Naive thymus-derived CD4-positive, alpha-beta T cell (primary cell): ENCODE results near the gene ABTB1. TPM values are rescaled to one million over a fixed set of nuclear protein-coding genes. Genes with fewer than 3 reads are reported as not detected.
"Not testable (repeated sequence)": the region's sequence is repeated elsewhere in the genome, so short reads cannot be mapped to it uniquely, and the experiment has no call there.

Source experiments
- ATAC-seq: fragments of 150-1000 bp; cut with Tn5 transposase; 2 replicates; pipeline ENCODE4 v1.10.0; 2021; ENCODE audit warnings: mild to moderate bottlenecking, moderate library complexity
- CTCF ChIA-PET: fragments of 350-600 bp; sonication (Branson Sonifier 250); formaldehyde crosslinking; loops from one replicate; lab custom pipeline; 2021; ENCODE audit warnings: antibody characterized with exemption; lab: Charles Lee
- POLR2A ChIA-PET: fragments of 350-600 bp; sonication (Branson Sonifier 250); formaldehyde crosslinking; loops from one replicate; lab custom pipeline; 2021; ENCODE audit warnings: antibody characterized with exemption, inconsistent platforms; lab: Charles Lee
- DNase-seq, 9 donors: peaks; one replicate each; pipeline versions ENCODE4 v3.0.0 to v3.0.0-alpha.2; 2020 to 2022; ENCODE audit warnings: mixed read lengths in 1 of 9
- H3K27ac ChIP-seq: one replicate; pipeline ENCODE4 v1.7.0; 2013; ENCODE audit warnings: mild to moderate bottlenecking, low read depth, low read length, moderate library complexity
- H3K27me3 ChIP-seq, 2 donors: one replicate each; pipeline ENCODE4 v1.7.0; 2013; ENCODE audit warnings: low read length in 2 of 2, mild to moderate bottlenecking in 2 of 2, moderate library complexity in 2 of 2; ENCODE audit not compliant: control insufficient read depth in 2 of 2, insufficient read depth in 2 of 2
- H3K36me3 ChIP-seq, 3 experiments: 1 replicate in 2 of 3; 2 replicates in 1 of 3; pipeline ENCODE4 v1.7.0; 2013; ENCODE audit warnings: low read length in 3 of 3, mild to moderate bottlenecking in 3 of 3, moderate library complexity in 1 of 3; ENCODE audit not compliant: insufficient read depth in 3 of 3, control insufficient read depth in 2 of 3
- H3K4me1 ChIP-seq, 2 donors: one replicate each; pipeline ENCODE4 v1.7.0; 2013; ENCODE audit warnings: low read length in 2 of 2, mild to moderate bottlenecking in 2 of 2, moderate library complexity in 1 of 2; ENCODE audit not compliant: control insufficient read depth in 2 of 2, insufficient read depth in 2 of 2
- H3K4me3 ChIP-seq: 2 replicates; pipeline ENCODE4 v1.7.0; 2013; ENCODE audit warnings: mild to moderate bottlenecking, low read length
- H3K9me3 ChIP-seq, 3 experiments: 1 replicate in 2 of 3; 2 replicates in 1 of 3; pipeline ENCODE4 v1.7.0; 2013; ENCODE audit warnings: low read length in 3 of 3; ENCODE audit not compliant: control insufficient read depth in 2 of 3
- H3K27ac Mint-ChIP-seq, 9 donors: one replicate each; pipeline ENCODE4 v1.8.0; 2020 to 2022; ENCODE audit warnings: mixed read lengths in 9 of 9, mild to moderate bottlenecking in 8 of 9, moderate library complexity in 5 of 9, inconsistent platforms in 2 of 9
- H3K27me3 Mint-ChIP-seq, 5 donors: one replicate each; pipeline ENCODE4 v1.8.0; 2021 to 2022; ENCODE audit warnings: mixed read lengths in 5 of 5, mild to moderate bottlenecking in 1 of 5
- H3K36me3 Mint-ChIP-seq, 5 donors: one replicate each; pipeline ENCODE4 v1.8.0; 2020 to 2022; ENCODE audit warnings: mixed read lengths in 5 of 5, mild to moderate bottlenecking in 3 of 5, inconsistent platforms in 1 of 5
- H3K4me1 Mint-ChIP-seq, 7 donors: one replicate each; pipeline ENCODE4 v1.8.0; 2020 to 2022; ENCODE audit warnings: mixed read lengths in 7 of 7, mild to moderate bottlenecking in 3 of 7, inconsistent platforms in 1 of 7
- H3K4me3 Mint-ChIP-seq, 10 donors: one replicate each; pipeline ENCODE4 v1.8.0; 2020 to 2022; ENCODE audit warnings: mild to moderate bottlenecking in 10 of 10, mixed read lengths in 10 of 10, moderate library complexity in 6 of 10, inconsistent platforms in 2 of 10
- H3K9me3 Mint-ChIP-seq, 11 donors: one replicate each; pipeline ENCODE4 v1.8.0; 2020 to 2022; ENCODE audit warnings: mixed read lengths in 11 of 11, mild to moderate bottlenecking in 4 of 11, inconsistent platforms in 1 of 11, moderate library complexity in 1 of 11
- intact Hi-C, 2 donors: fragments of 100-400 bp; cut with micrococcal nuclease; formaldehyde crosslinking; loops; one replicate each; pipeline ENCODE4 v1.15.1; 2023
- polyA plus RNA-seq, 2 donors: library from polyadenylated mRNA; unstranded; fragments of 300-500 nt; fragmentation: Illumina TruSeq; gene quantifications; one replicate each; pipeline ENCODE4 v1.2.3, GENCODE V29; 2021
- total RNA-seq, 6 experiments: library from RNA in 5 of 6; stranded (reverse) in 5 of 6; gene quantifications; 1 replicate in 5 of 6; 2 replicates in 1 of 6; pipeline ENCODE4 v1.2.3 and lab custom pipeline; 2021 to 2026

Gene ABTB1
- total and polyA plus RNA-seq, 7 experiments from 2014 or later = 26.7 to 182 (median 115) TPM

GRCh38 chr3:127654993-127655392, 17.8 kb upstream of the ABTB1 start:
- peaks cover 0 to 18% (median 0%) of the 10 kb centered on the region in 5 donors for H3K27me3 Mint-ChIP-seq
- H3K27ac Mint-ChIP-seq = not testable (repeated sequence)

GRCh38 chr3:127655641-127656040, 17.1 kb upstream of the ABTB1 start:
- CTCF ChIA-PET = interaction anchor here (1.3 kb wide), 1 partner anchor 39 kb away, joined by 4 read pairs; no protein-coding TSS in a partner anchor
- Histone ChIP-seq H3K27me3 (no peaks in the 10 kb centered on the region), H3K36me3 (no peaks in the 10 kb centered on the region), H3K4me1 (no peaks in the 10 kb centered on the region), H3K27ac (no peak overlapping the region), H3K4me3 (no peak overlapping the region), H3K9me3 (no peaks in the 10 kb centered on the region)
- Mint-ChIP-seq H3K9me3 (no peaks in the 10 kb centered on the region), H3K27me3 (peaks cover 0 to 18% (median 0%) of the 10 kb centered on the region in 5 donors), H3K4me3 (no peak overlapping the region), H3K36me3 (peaks cover 0 to 4% (median 0%) of the 10 kb centered on the region in 5 donors), H3K27ac (no peak overlapping the region), H3K4me1 (peaks cover 0 to 2% (median 0%) of the 10 kb centered on the region in 7 donors)
- intact Hi-C loops = no loop called here
- no peak for DNase-seq
- POLR2A ChIA-PET = no interaction called here
- no peak for ATAC-seq

More at GRCh38 chr3:127654993-127655392, 17.8 kb upstream of the ABTB1 start:
- H3K27ac ChIP-seq, H3K4me1 ChIP-seq, POLR2A ChIA-PET, DNase-seq, H3K4me3 Mint-ChIP-seq, H3K4me1 Mint-ChIP-seq, H3K9me3 Mint-ChIP-seq, H3K27me3 ChIP-seq, H3K4me3 ChIP-seq, H3K9me3 ChIP-seq, H3K36me3 ChIP-seq, H3K36me3 Mint-ChIP-seq, ATAC-seq: not testable (repeated sequence)
- intact Hi-C loops = loop anchor here in 1 of 2 donors (5.0 kb wide), 1 partner anchor 177 kb away; no protein-coding TSS in a partner anchor
- CTCF ChIA-PET = interaction anchor here (1.3 kb wide), 1 partner anchor 39 kb away, joined by 4 read pairs; no protein-coding TSS in a partner anchor

GRCh38 chr3:127656906-127657305, 15.8 kb upstream of the ABTB1 start:
- Histone ChIP-seq H3K36me3 (no peaks in the 10 kb centered on the region), H3K4me3 (no peak overlapping the region), H3K9me3 (no peaks in the 10 kb centered on the region), H3K4me1 (no peaks in the 10 kb centered on the region), H3K27ac (no peak overlapping the region), H3K27me3 (no peaks in the 10 kb centered on the region)
- no peaks in the 10 kb centered on the region for H3K9me3 Mint-ChIP-seq
- no peak overlapping the region for H3K4me3 Mint-ChIP-seq
- POLR2A ChIA-PET = no interaction called here
- H3K36me3 Mint-ChIP-seq = peaks cover 0 to 7% (median 0%) of the 10 kb centered on the region in 5 donors
- DNase-seq = no peak
- H3K27ac Mint-ChIP-seq = no peak overlapping the region
- peaks cover 0 to 2% (median 0%) of the 10 kb centered on the region in 7 donors for H3K4me1 Mint-ChIP-seq
- intact Hi-C loops = no loop called here
- no peak for ATAC-seq
- H3K27me3 Mint-ChIP-seq = peaks cover 0 to 18% (median 0%) of the 10 kb centered on the region in 5 donors
- CTCF ChIA-PET = interaction anchor here (0.7 kb wide), 1 partner anchor 56 kb away, joined by 3 read pairs; no protein-coding TSS in a partner anchor

- H3K9me3 Mint-ChIP-seq = no peaks in the 10 kb centered on the region
- no peaks in the 10 kb centered on the region for H3K4me1 ChIP-seq
- no peaks in the 10 kb centered on the region for H3K4me1 Mint-ChIP-seq
- intact Hi-C loops = no loop called here
- DNase-seq = no peak
- peaks cover 0 to 8% (median 0%) of the 10 kb centered on the region in 5 donors for H3K36me3 Mint-ChIP-seq
- H3K4me3 ChIP-seq = no peak overlapping the region
- H3K27me3 Mint-ChIP-seq = peaks cover 0 to 18% (median 0%) of the 10 kb centered on the region in 5 donors
- H3K27ac Mint-ChIP-seq = no peak overlapping the region
- H3K27ac ChIP-seq = no peak overlapping the region
- ATAC-seq = no peak
- H3K4me3 Mint-ChIP-seq = no peak overlapping the region
- no peaks in the 10 kb centered on the region for H3K36me3 ChIP-seq
- no peaks in the 10 kb centered on the region for H3K9me3 ChIP-seq
- ChIA-PET POLR2A (interaction anchor here (0.6 to 0.8 kb wide), 2 partner anchors 9 to 723 kb away, joined by 3 read pairs; no protein-coding TSS in a partner anchor), CTCF (no interaction called here)
- H3K27me3 ChIP-seq = no peaks in the 10 kb centered on the region
These were observed 14.5 kb upstream of the ABTB1 start for GRCh38 chr3:127658234-127658633.

GRCh38 chr3:127660621-127661251, 12.0 kb upstream of the ABTB1 start:
- peaks cover 0 to 13% (median 0%) of the 10 kb centered on the region in 5 donors for H3K36me3 Mint-ChIP-seq
- H3K9me3 Mint-ChIP-seq = no peaks in the 10 kb centered on the region
- H3K4me1 ChIP-seq = no peaks in the 10 kb centered on the region
- peak overlapping the region in 1 of 9 donors; percentile 7 for H3K27ac Mint-ChIP-seq
- ChIA-PET POLR2A (interaction anchor here (0.6 to 1.4 kb wide), 2 partner anchors 11 kb away, joined by 3 to 5 read pairs; no protein-coding TSS in a partner anchor), CTCF (no interaction called here)
- no peak overlapping the region for H3K4me3 Mint-ChIP-seq
- peaks cover 0 to 24% (median 0%) of the 10 kb centered on the region in 5 donors for H3K27me3 Mint-ChIP-seq
- no peak for ATAC-seq
- H3K4me3 ChIP-seq = no peak overlapping the region
- H3K4me1 Mint-ChIP-seq = no peaks in the 10 kb centered on the region
- no peaks in the 10 kb centered on the region for H3K36me3 ChIP-seq
- H3K27ac ChIP-seq = no peak overlapping the region
- intact Hi-C loops = no loop called here
- no peak for DNase-seq
- H3K9me3 ChIP-seq = no peaks in the 10 kb centered on the region
- no peaks in the 10 kb centered on the region for H3K27me3 ChIP-seq

GRCh38 chr3:127661600-127661999, 11.2 kb upstream of the ABTB1 start:
- H3K9me3 Mint-ChIP-seq = no peaks in the 10 kb centered on the region
- H3K36me3 ChIP-seq = no peaks in the 10 kb centered on the region
- no peak overlapping the region for H3K27ac ChIP-seq
- no peaks in the 10 kb centered on the region for H3K4me1 Mint-ChIP-seq
- no peak overlapping the region for H3K4me3 ChIP-seq
- peaks cover 0 to 13% (median 0%) of the 10 kb centered on the region in 5 donors for H3K36me3 Mint-ChIP-seq
- H3K27me3 Mint-ChIP-seq = peaks cover 0 to 22% (median 0%) of the 10 kb centered on the region in 5 donors
- CTCF ChIA-PET = no interaction called here
- no peaks in the 10 kb centered on the region for H3K4me1 ChIP-seq
- ATAC-seq = no peak
- no peaks in the 10 kb centered on the region for H3K27me3 ChIP-seq
- intact Hi-C loops = no loop called here
- no peaks in the 10 kb centered on the region for H3K9me3 ChIP-seq
- POLR2A ChIA-PET = interaction anchor here (1.4 kb wide), 1 partner anchor 10 kb away, joined by 5 read pairs; no protein-coding TSS in a partner anchor
- no peak for DNase-seq
- H3K4me3 Mint-ChIP-seq = no peak overlapping the region
- no peak overlapping the region for H3K27ac Mint-ChIP-seq
